ENCODE data around the gene FKBP4.

The FKBP4 gene

GRCh38 chr12:2792671-2793500 lies 1.9 kb upstream of the FKBP4 start:
- TF ChIP-seq GABPA (IDR thresholded peaks at IDR 0.05; ENCODE audit: low read depth) (no peak), REST (IDR thresholded peaks at IDR 0.05; ENCODE audit: insufficient replicate concordance, low read depth) (no peak), SPI1 (IDR thresholded peaks at IDR 0.05; ENCODE audit: borderline replicate concordance, low read depth) (no peak), CTCF (IDR thresholded peaks at IDR 0.05; ENCODE audit: insufficient read depth, low read length) (no peak), POLR2AphosphoS5 (IDR thresholded peaks at IDR 0.05; ENCODE audit: low read depth) (no peak)
- Histone ChIP-seq H3K27me3 (ENCODE audit: insufficient read depth, poor library complexity, severe bottlenecking) (no peaks in the 10 kb centered on the region), H3K27ac (replicated peaks) (no peak overlapping the region), H3K4me3 (replicated peaks; ENCODE audit: insufficient read depth, low read length) (no peak overlapping the region)
- DNase-seq (ENCODE audit: low read depth in 1 of 2, low spot score in 1 of 2), result no peak

GRCh38 chr12:2793561-2793960 lies 1.2 kb upstream of the FKBP4 start:
- TF ChIP-seq SPI1 (IDR thresholded peaks at IDR 0.05; ENCODE audit: borderline replicate concordance, low read depth) (no peak), POLR2AphosphoS5 (IDR thresholded peaks at IDR 0.05; ENCODE audit: low read depth) (no peak), GABPA (IDR thresholded peaks at IDR 0.05; ENCODE audit: low read depth) (no peak), CTCF (IDR thresholded peaks at IDR 0.05; ENCODE audit: insufficient read depth, low read length) (no peak)
- no peak for DNase-seq (ENCODE audit: low read depth in 1 of 2, low spot score in 1 of 2)
- Histone ChIP-seq H3K27me3 (ENCODE audit: insufficient read depth, poor library complexity, severe bottlenecking) (no peaks in the 10 kb centered on the region), H3K4me3 (replicated peaks; ENCODE audit: insufficient read depth, low read length) (no peak overlapping the region), H3K27ac (replicated peaks) (no peak overlapping the region)

GRCh38 chr12:2794191-2794735 lies 507 bp upstream of the FKBP4 start:
- peak overlapping the region; percentile 97 for H3K4me3 ChIP-seq (replicated peaks; ENCODE audit: insufficient read depth, low read length)
- H3K27ac ChIP-seq (replicated peaks), result no peak overlapping the region
- no peak for DNase-seq (ENCODE audit: low read depth in 1 of 2, low spot score in 1 of 2)
- no peaks in the 10 kb centered on the region for H3K27me3 ChIP-seq (ENCODE audit: insufficient read depth, poor library complexity, severe bottlenecking)
- TF ChIP-seq GABPA (IDR thresholded peaks at IDR 0.05; ENCODE audit: low read depth) (no peak), CTCF (IDR thresholded peaks at IDR 0.05; ENCODE audit: insufficient read depth, low read length) (no peak), POLR2AphosphoS5 (IDR thresholded peaks at IDR 0.05; ENCODE audit: low read depth) (no peak), SPI1 (IDR thresholded peaks at IDR 0.05; ENCODE audit: borderline replicate concordance, low read depth) (no peak), REST (IDR thresholded peaks at IDR 0.05; ENCODE audit: insufficient replicate concordance, low read depth) (no peak)

Measured in HL-60 (cell line).